HCT116 (cell line): Measurements from ENCODE around the gene BCAS4. TPM values are rescaled to one million over a fixed set of nuclear protein-coding genes. Genes with fewer than 3 reads are reported as not detected.

Experiments used
- ATAC-seq: fragments of 200-7000 bp; cut with Tn5 transposase; 2 replicates; pipeline ENCODE4 v1.9.1; 2020; ENCODE audit warnings: mild to moderate bottlenecking, moderate library complexity
- BruUV-seq: library from RNA; stranded (reverse); fragments of 400-500 nt; replicated peaks from 2 replicates; lab custom pipeline; 2021; lab: Mats Ljungman, UMichigan
- CTCF ChIA-PET: fragments of 300-600 bp; sonication (Branson Sonifier 250); formaldehyde crosslinking; loops from one replicate; lab custom pipeline; 2021; ENCODE audit warnings: antibody characterized with exemption; lab: Charles Lee
- POLR2A ChIA-PET: fragments of 300-600, 350-600 bp; sonication (Branson Sonifier 250); formaldehyde crosslinking; loops from one replicate; lab custom pipeline; 2021; ENCODE audit warnings: antibody characterized with exemption; lab: Charles Lee
- RAD21 ChIA-PET, 2 experiments: fragments of 300-600 bp; sonication (Branson Sonifier 250); formaldehyde crosslinking; loops; one replicate each; lab custom pipeline; 2023; ENCODE audit warnings: low total read pairs in 2 of 2; ENCODE audit not compliant: uncharacterized antibody in 2 of 2, unreplicated experiment in 2 of 2, low non-redundant PET in 1 of 2; lab: Charles Lee
- DNase-seq: peaks from one replicate; pipeline ENCODE4 v3.0.0-alpha.2; 2010; ENCODE audit warnings: low read depth, low spot score
- H2AFZ ChIP-seq: fragments of 200-600 bp; shearing (Covaris generic), sonication (generic); 2 replicates; pipeline ENCODE4 v1.6.1; 2017; ENCODE audit warnings: low read depth, mixed run types, mixed read lengths, antibody characterized with exemption, low read length; ENCODE audit not compliant: poor library complexity, severe bottlenecking
- H3K27ac ChIP-seq: 2 replicates; pipeline ENCODE4 v1.5.1; 2012; ENCODE audit warnings: low read depth, low read length
- H3K27me3 ChIP-seq: fragments of 200-600 bp; sonication (generic); 2 replicates; pipeline ENCODE4 v1.6.1; 2016; ENCODE audit warnings: mixed run types, low read length, mixed read lengths; ENCODE audit not compliant: insufficient read depth
- H3K36me3 ChIP-seq, 2 experiments: fragments of 200-500 bp in 1 of 2; fragments of 200-600 bp in 1 of 2; sonication (Bioruptor generic) in 1 of 2; sonication (generic) in 1 of 2; 2 replicates each; pipeline versions ENCODE4 v1.5.1 to v1.6.1; 2014 to 2016; ENCODE audit warnings: low read length in 2 of 2, inconsistent platforms in 1 of 2, mixed read lengths in 1 of 2, mixed run types in 1 of 2; ENCODE audit not compliant: insufficient read depth in 2 of 2, control insufficient read depth in 1 of 2
- H3K4me1 ChIP-seq, 2 experiments: fragments of 200-600 bp in 1 of 2; sonication (generic) in 1 of 2; 2 replicates each; pipeline versions ENCODE4 v1.5.1 to v1.6.1; 2012 to 2017; ENCODE audit warnings: low read length in 2 of 2, inconsistent platforms in 1 of 2, mild to moderate bottlenecking in 1 of 2, mixed read lengths in 1 of 2, mixed run types in 1 of 2, moderate library complexity in 1 of 2; ENCODE audit not compliant: insufficient read depth in 2 of 2, control insufficient read depth in 1 of 2
- H3K4me2 ChIP-seq: fragments of 200-600 bp; sonication (generic); 2 replicates; pipeline ENCODE4 v1.6.1; 2017; ENCODE audit warnings: mixed run types, low read length, mixed read lengths
- H3K4me3 ChIP-seq, 2 experiments: fragments of 200-600 bp in 1 of 2; sonication (generic) in 1 of 2; replicated peaks in 1 of 2; 2 replicates each; pipeline ENCODE4 v1.5.1; 2011 to 2016; ENCODE audit warnings: low read length in 2 of 2, control low read depth in 1 of 2, low read depth in 1 of 2, mild to moderate bottlenecking in 1 of 2, mixed read lengths in 1 of 2, mixed run types in 1 of 2
- H3K79me2 ChIP-seq: fragments of 200-600 bp; sonication (generic); 2 replicates; pipeline ENCODE4 v1.6.1; 2017; ENCODE audit warnings: mild to moderate bottlenecking, mixed run types, low read length, moderate library complexity, mixed read lengths; ENCODE audit not compliant: insufficient read depth
- H3K9ac ChIP-seq: fragments of 200-600 bp; sonication (generic); 2 replicates; pipeline ENCODE4 v1.6.1; 2016; ENCODE audit warnings: low read length, mixed read lengths
- H3K9me2 ChIP-seq: fragments of 200-600 bp; sonication (generic), shearing (Covaris generic); 2 replicates; pipeline ENCODE4 v1.6.1; 2017; ENCODE audit warnings: mixed run types, mild to moderate bottlenecking, moderate library complexity; ENCODE audit not compliant: insufficient read depth
- H3K9me3 ChIP-seq, 2 experiments: fragments of 200-500 bp in 1 of 2; fragments of 200-600 bp in 1 of 2; sonication (Bioruptor generic) in 1 of 2; sonication (generic) in 1 of 2; 2 replicates each; pipeline ENCODE4 v1.6.1; 2014 to 2017; ENCODE audit warnings: low read length in 2 of 2, mixed read lengths in 2 of 2, inconsistent platforms in 1 of 2, low read depth in 1 of 2, mild to moderate bottlenecking in 1 of 2, mixed run types in 1 of 2, moderate library complexity in 1 of 2; ENCODE audit not compliant: control insufficient read depth in 1 of 2, insufficient read depth in 1 of 2
- H4K20me1 ChIP-seq: fragments of 200-600 bp; sonication (generic), shearing (Covaris generic); 2 replicates; pipeline ENCODE4 v1.6.1; 2017; ENCODE audit warnings: mixed run types, mild to moderate bottlenecking, moderate library complexity; ENCODE audit not compliant: insufficient read depth
- ATF3 ChIP-seq: IDR thresholded peaks from 2 replicates; pipeline ENCODE4 v1.6.1; 2012
- CTCF ChIP-seq, 3 experiments: fragments of 200-600 bp in 1 of 3; sonication (generic) in 1 of 3; IDR thresholded peaks in 2 of 3; conservative IDR thresholded peaks in 1 of 3; 2 replicates each; pipeline ENCODE4 v1.5.1; 2012 to 2017; ENCODE audit warnings: low read depth in 2 of 3, low read length in 2 of 3, antibody characterized with exemption in 1 of 3, borderline replicate concordance in 1 of 3, control low read depth in 1 of 3, mild to moderate bottlenecking in 1 of 3, mixed read lengths in 1 of 3, mixed run types in 1 of 3, moderate library complexity in 1 of 3; ENCODE audit not compliant: insufficient read depth in 1 of 3
- EGR1 ChIP-seq: IDR thresholded peaks from 2 replicates; pipeline ENCODE4 v1.6.1; 2012; ENCODE audit warnings: low read depth
- EZH2phosphoT487 ChIP-seq: fragments of 200-600 bp; IDR thresholded peaks from 2 replicates; pipeline ENCODE4 v1.6.1; 2018; ENCODE audit warnings: antibody characterized with exemption, borderline replicate concordance
- FOSL1 ChIP-seq: IDR thresholded peaks from 2 replicates; pipeline ENCODE4 v1.6.1; 2012; ENCODE audit warnings: low read depth
- JUND ChIP-seq: IDR thresholded peaks from 2 replicates; pipeline ENCODE4 v1.6.1; 2012
- MAX ChIP-seq: IDR thresholded peaks from 2 replicates; pipeline ENCODE4 v1.6.1; 2012
- POLR2AphosphoS5 ChIP-seq: IDR thresholded peaks from 2 replicates; pipeline ENCODE4 v1.6.1; 2011; ENCODE audit warnings: mild to moderate bottlenecking, low read depth, low read length, moderate library complexity
- RAD21 ChIP-seq: IDR thresholded peaks from 2 replicates; pipeline ENCODE4 v1.6.1; 2012; ENCODE audit warnings: low read depth, mild to moderate bottlenecking
- SIN3A ChIP-seq: IDR thresholded peaks from 2 replicates; pipeline ENCODE4 v1.6.1; 2012; ENCODE audit warnings: low read depth
- SP1 ChIP-seq: IDR thresholded peaks from 2 replicates; pipeline ENCODE4 v1.6.1; 2012; ENCODE audit warnings: low read depth
- SRF ChIP-seq: IDR thresholded peaks from 2 replicates; pipeline ENCODE4 v1.6.1; 2012; ENCODE audit warnings: low read depth
- TCF7L2 ChIP-seq: IDR thresholded peaks from 2 replicates; pipeline ENCODE4 v1.7.0; 2011; ENCODE audit warnings: borderline replicate concordance, inconsistent platforms; ENCODE audit not compliant: insufficient read depth, insufficient read length; ENCODE audit errors: extremely low read depth
- YY1 ChIP-seq: IDR thresholded peaks from 2 replicates; pipeline ENCODE4 v1.6.1; 2011; ENCODE audit warnings: low read length, low read depth, moderate library complexity, mild to moderate bottlenecking; ENCODE audit not compliant: insufficient replicate concordance; ENCODE audit errors: extremely low read depth
- ZBTB33 ChIP-seq: IDR thresholded peaks from 2 replicates; pipeline ENCODE4 v1.6.1; 2011; ENCODE audit warnings: mild to moderate bottlenecking, low read length, moderate library complexity; ENCODE audit not compliant: insufficient replicate concordance; ENCODE audit errors: extremely low read depth
- ZFX ChIP-seq: fragments of 450-650 bp; IDR thresholded peaks from 2 replicates; pipeline ENCODE4 v1.6.1; 2017
- ZNF274 ChIP-seq: fragments of 200-500 bp; sonication (Bioruptor generic); IDR thresholded peaks from 2 replicates; pipeline ENCODE4 v1.6.1; 2014; ENCODE audit warnings: mild to moderate bottlenecking, low read depth, low read length, inconsistent platforms
- intact Hi-C: fragments of 100-400 bp; cut with micrococcal nuclease; formaldehyde crosslinking; loops from 2 replicates; pipeline ENCODE4 v1.10.0; 2022
- total RNA-seq: library from RNA; stranded (reverse); gene quantifications from one replicate; pipeline ENCODE4 v1.2.1, GENCODE V29; 2021; ENCODE audit not compliant: unreplicated experiment

Gene BCAS4
- total RNA-seq, 1 experiment from 2014 or later, result 18.9 TPM

DNA sequence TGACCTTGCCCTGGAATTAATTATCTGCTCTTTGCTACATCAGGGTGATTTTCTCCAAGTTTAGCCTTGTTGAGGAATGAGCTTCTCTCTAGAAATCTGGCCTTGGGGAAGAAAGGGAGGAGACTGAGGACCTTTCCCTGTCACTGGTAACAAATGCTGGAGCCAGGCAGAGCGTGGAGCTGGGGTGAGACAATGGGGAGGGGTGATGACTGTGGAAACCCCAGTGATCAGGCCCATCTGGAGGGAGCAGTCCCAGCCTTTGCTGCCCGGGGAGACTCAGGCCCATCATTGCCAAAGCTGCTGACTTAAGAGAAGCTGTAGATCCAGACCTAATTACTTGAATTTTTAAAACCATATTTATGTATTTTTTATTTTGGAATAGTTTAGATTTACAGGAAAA lies 31.3 kb downstream of the BCAS4 start:
- intact Hi-C loops, result no loop called here
- BruUV-seq, result no TSS peak
- CTCF ChIA-PET, result no interaction called here

More for the DNA sequence above, 31.3 kb downstream of the BCAS4 start:
- Histone ChIP-seq H3K36me3 (no peaks in the 10 kb centered on the region), H3K9me3 (no peaks in the 10 kb centered on the region), H3K9me2 (no peaks in the 10 kb centered on the region), H3K79me2 (no peaks in the 10 kb centered on the region), H3K4me1 (peaks cover 4 to 9% of the 10 kb centered on the region in 2 experiments; a peak in 3 of 4 replicates), H3K4me3 (no peak overlapping the region), H3K27me3 (no peaks in the 10 kb centered on the region), H4K20me1 (no peaks in the 10 kb centered on the region), H3K9ac (no peak overlapping the region), H3K4me2 (no peak overlapping the region), H3K27ac (no peak overlapping the region), H2AFZ (no peak overlapping the region)
- ATAC-seq (no peak), DNase-seq (no peak)
- POLR2A ChIA-PET, result no interaction called here
- RAD21 ChIA-PET, result no interaction called here
- TF ChIP-seq ZNF274 (no peak), JUND (no peak), TCF7L2 (no peak), SP1 (no peak), RAD21 (no peak), ZFX (no peak), EZH2phosphoT487 (no peak), ATF3 (no peak), FOSL1 (no peak), YY1 (no peak), CTCF (IDR thresholded peaks at IDR 0.05 in 2 of 3, conservative IDR thresholded peaks at IDR 0.05 in 1 of 3; ENCODE audit: borderline replicate concordance in 1 of 3, insufficient read depth in 1 of 3, low read depth in 2 of 3, low read length in 2 of 3) (no peak), ZBTB33 (no peak), EGR1 (no peak), SRF (no peak), POLR2AphosphoS5 (no peak), SIN3A (no peak), MAX (no peak)
